ENCODE data around the gene IZUMO1. TPM values are rescaled to one million over a fixed set of nuclear protein-coding genes. Genes with fewer than 3 reads are reported as not detected.
A peak's percentile ranks its signal among the peaks of the same experiment; 100 is the strongest.

The IZUMO1 gene
- total and polyA plus RNA-seq, 9 of the 15 experiments (the other 6 are each of a cell fraction or from before 2014, with no cell fraction given), result 0.14 to 2.1 (median 0.73) TPM

DNA sequence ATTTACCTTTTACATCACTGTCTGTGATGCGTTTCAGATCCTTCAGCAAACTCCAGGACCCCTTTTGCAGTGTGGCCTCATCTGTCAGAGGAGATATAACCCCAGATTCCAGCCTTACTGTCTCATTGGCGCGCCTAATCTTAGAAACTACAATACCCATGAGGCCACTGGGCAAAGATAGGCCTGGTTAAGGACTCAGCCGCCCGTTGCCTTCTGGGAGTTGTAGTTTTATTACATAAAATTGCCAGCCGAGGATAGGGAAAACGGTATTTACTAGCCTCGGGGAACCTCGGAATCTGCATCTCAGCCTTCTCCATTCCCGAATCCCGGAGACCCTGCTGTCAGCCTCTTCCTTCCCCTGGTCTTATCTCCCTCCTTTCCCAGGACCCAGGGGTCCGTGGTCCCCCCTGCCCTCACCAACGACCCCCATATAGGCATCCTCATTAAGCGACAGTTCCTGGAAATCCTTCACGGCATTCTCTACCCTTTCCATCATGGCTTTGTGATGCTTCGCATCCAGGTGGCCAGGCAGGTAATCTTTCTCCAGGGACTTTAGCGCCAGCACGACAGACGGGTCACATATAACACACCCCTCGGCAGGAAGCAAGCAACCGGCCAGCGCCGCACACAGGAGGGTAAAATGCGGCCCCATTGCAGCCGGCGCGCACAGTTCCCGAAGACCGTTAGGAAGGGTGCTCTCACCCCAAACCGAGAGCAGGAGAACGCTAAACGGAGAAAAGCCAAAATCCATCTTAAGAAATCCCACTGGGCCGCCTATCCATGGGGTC is 1.3 kb downstream of the IZUMO1 start (continued):
- TF ChIP-seq, protein P1, sequence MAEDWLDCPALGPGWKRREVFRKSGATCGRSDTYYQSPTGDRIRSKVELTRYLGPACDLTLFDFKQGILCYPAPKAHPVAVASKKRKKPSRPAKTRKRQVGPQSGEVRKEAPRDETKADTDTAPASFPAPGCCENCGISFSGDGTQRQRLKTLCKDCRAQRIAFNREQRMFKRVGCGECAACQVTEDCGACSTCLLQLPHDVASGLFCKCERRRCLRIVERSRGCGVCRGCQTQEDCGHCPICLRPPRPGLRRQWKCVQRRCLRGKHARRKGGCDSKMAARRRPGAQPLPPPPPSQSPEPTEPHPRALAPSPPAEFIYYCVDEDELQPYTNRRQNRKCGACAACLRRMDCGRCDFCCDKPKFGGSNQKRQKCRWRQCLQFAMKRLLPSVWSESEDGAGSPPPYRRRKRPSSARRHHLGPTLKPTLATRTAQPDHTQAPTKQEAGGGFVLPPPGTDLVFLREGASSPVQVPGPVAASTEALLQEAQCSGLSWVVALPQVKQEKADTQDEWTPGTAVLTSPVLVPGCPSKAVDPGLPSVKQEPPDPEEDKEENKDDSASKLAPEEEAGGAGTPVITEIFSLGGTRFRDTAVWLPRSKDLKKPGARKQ (CRISPR knock-in tag; IDR thresholded peaks at IDR 0.05), result no peak
- TF ChIP-seq, protein P2, sequence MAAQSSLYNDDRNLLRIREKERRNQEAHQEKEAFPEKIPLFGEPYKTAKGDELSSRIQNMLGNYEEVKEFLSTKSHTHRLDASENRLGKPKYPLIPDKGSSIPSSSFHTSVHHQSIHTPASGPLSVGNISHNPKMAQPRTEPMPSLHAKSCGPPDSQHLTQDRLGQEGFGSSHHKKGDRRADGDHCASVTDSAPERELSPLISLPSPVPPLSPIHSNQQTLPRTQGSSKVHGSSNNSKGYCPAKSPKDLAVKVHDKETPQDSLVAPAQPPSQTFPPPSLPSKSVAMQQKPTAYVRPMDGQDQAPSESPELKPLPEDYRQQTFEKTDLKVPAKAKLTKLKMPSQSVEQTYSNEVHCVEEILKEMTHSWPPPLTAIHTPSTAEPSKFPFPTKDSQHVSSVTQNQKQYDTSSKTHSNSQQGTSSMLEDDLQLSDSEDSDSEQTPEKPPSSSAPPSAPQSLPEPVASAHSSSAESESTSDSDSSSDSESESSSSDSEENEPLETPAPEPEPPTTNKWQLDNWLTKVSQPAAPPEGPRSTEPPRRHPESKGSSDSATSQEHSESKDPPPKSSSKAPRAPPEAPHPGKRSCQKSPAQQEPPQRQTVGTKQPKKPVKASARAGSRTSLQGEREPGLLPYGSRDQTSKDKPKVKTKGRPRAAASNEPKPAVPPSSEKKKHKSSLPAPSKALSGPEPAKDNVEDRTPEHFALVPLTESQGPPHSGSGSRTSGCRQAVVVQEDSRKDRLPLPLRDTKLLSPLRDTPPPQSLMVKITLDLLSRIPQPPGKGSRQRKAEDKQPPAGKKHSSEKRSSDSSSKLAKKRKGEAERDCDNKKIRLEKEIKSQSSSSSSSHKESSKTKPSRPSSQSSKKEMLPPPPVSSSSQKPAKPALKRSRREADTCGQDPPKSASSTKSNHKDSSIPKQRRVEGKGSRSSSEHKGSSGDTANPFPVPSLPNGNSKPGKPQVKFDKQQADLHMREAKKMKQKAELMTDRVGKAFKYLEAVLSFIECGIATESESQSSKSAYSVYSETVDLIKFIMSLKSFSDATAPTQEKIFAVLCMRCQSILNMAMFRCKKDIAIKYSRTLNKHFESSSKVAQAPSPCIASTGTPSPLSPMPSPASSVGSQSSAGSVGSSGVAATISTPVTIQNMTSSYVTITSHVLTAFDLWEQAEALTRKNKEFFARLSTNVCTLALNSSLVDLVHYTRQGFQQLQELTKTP (IDR thresholded peaks at IDR 0.05; ENCODE audit: low read depth in 1 of 2, partially characterized antibody in 2 of 2), result peak; percentile 47 to 99
- TF ChIP-seq MAFK (IDR thresholded peaks at IDR 0.05; ENCODE audit: low read length), result no peak
- TF ChIP-seq SMARCA5 (IDR thresholded peaks at IDR 0.05), result no peak
- peak; percentile 98 for TF ChIP-seq ZNF143 (CRISPR knock-in tag; IDR thresholded peaks at IDR 0.05)
- no peak for TF ChIP-seq ZNF75A (CRISPR knock-in tag; IDR thresholded peaks at IDR 0.05)
- TF ChIP-seq, protein P3, sequence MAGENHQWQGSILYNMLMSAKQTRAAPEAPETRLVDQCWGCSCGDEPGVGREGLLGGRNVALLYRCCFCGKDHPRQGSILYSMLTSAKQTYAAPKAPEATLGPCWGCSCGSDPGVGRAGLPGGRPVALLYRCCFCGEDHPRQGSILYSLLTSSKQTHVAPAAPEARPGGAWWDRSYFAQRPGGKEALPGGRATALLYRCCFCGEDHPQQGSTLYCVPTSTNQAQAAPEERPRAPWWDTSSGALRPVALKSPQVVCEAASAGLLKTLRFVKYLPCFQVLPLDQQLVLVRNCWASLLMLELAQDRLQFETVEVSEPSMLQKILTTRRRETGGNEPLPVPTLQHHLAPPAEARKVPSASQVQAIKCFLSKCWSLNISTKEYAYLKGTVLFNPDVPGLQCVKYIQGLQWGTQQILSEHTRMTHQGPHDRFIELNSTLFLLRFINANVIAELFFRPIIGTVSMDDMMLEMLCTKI (IDR thresholded peaks at IDR 0.05; ENCODE audit: partially characterized antibody), result no peak
- no peak for TF ChIP-seq ZNF780A (CRISPR knock-in tag; IDR thresholded peaks at IDR 0.05)
- TF ChIP-seq POU5F1 (IDR thresholded peaks at IDR 0.05; ENCODE audit: borderline replicate concordance, low read depth, low read length, partially characterized antibody), result peak; percentile 30
- peak; percentile 11; the same call in 1 of the 2 replicates for TF ChIP-seq SMAD2 (IDR thresholded peaks at IDR 0.05; ENCODE audit: low read depth, low read length)
- TF ChIP-seq MTA2 (IDR thresholded peaks at IDR 0.05; ENCODE audit: low read depth), result no peak
- no peak for TF ChIP-seq FOXJ3 (CRISPR knock-in tag; IDR thresholded peaks at IDR 0.05)
- TF ChIP-seq SREBF1 (IDR thresholded peaks at IDR 0.05; ENCODE audit: borderline replicate concordance, low read depth, low read length), result 0 out of 2 replicates have a peak, but pooled peaks have one; percentile 27
- no peak for TF ChIP-seq IRF2 (CRISPR knock-in tag; IDR thresholded peaks at IDR 0.05)
- no peak for TF ChIP-seq TCF3 (CRISPR knock-in tag; IDR thresholded peaks at IDR 0.05)
- TF ChIP-seq, protein P4, sequence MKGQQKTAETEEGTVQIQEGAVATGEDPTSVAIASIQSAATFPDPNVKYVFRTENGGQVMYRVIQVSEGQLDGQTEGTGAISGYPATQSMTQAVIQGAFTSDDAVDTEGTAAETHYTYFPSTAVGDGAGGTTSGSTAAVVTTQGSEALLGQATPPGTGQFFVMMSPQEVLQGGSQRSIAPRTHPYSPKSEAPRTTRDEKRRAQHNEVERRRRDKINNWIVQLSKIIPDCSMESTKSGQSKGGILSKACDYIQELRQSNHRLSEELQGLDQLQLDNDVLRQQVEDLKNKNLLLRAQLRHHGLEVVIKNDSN (CRISPR knock-in tag; IDR thresholded peaks at IDR 0.05), result no peak
- TF ChIP-seq, protein P5, sequence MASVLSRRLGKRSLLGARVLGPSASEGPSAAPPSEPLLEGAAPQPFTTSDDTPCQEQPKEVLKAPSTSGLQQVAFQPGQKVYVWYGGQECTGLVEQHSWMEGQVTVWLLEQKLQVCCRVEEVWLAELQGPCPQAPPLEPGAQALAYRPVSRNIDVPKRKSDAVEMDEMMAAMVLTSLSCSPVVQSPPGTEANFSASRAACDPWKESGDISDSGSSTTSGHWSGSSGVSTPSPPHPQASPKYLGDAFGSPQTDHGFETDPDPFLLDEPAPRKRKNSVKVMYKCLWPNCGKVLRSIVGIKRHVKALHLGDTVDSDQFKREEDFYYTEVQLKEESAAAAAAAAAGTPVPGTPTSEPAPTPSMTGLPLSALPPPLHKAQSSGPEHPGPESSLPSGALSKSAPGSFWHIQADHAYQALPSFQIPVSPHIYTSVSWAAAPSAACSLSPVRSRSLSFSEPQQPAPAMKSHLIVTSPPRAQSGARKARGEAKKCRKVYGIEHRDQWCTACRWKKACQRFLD (CRISPR knock-in tag; IDR thresholded peaks at IDR 0.05), result peak; percentile 81; the same call in 1 of the 2 replicates
- TF ChIP-seq ZNF212 (CRISPR knock-in tag; IDR thresholded peaks at IDR 0.05), result no peak
- no peak for TF ChIP-seq RBM39 (optimal IDR thresholded peaks at IDR 0.05; ENCODE audit: low read depth, low read length)
